Measurements from ENCODE around the gene AFAP1. TPM values are rescaled to one million over a fixed set of nuclear protein-coding genes. Genes with fewer than 3 reads are reported as not detected.
A peak's percentile ranks its signal among the peaks of the same experiment; 100 is the strongest.

AFAP1 gene
- polyA plus RNA-seq, 1 donor (not counting 4 experiments of a cell fraction or from before 2014, with no cell fraction given) = 7.6 TPM

- no peaks in the 10 kb centered on the region for H3K9me1 ChIP-seq (ENCODE audit: control insufficient read depth, extremely low read depth, insufficient read depth, low read length)
- H2AFZ ChIP-seq (ENCODE audit: control insufficient read depth, low read length) = no peak overlapping the region
- H3K4me1 ChIP-seq (ENCODE audit: control insufficient read depth, extremely low read depth, insufficient read depth, low read length) = peaks cover 29% of the 10 kb centered on the region
- FAIRE-seq (no peak), DNase-seq (ENCODE audit: low read depth, low spot score) (no peak)
- TF ChIP-seq EZH2 (IDR thresholded peaks at IDR 0.05; ENCODE audit: low read length) (no peak), CTCF (optimal IDR thresholded peaks at IDR 0.05 in 1 of 3, IDR thresholded peaks at IDR 0.05 in 1 of 3, conservative IDR thresholded peaks at IDR 0.05 in 1 of 3; ENCODE audit: extremely low read depth in 1 of 3, insufficient read depth in 2 of 3, low read length in 3 of 3) (no peak)
- H4K20me1 ChIP-seq (ENCODE audit: control insufficient read depth, extremely low read depth, insufficient read depth, low read length) = no peaks in the 10 kb centered on the region
- peaks cover 61% of the 10 kb centered on the region for H3K79me2 ChIP-seq (ENCODE audit: control insufficient read depth, insufficient read depth, low read length)
- H3K4me2 ChIP-seq (ENCODE audit: control insufficient read depth, extremely low read depth, insufficient read depth, low read depth, low read length) = peak overlapping the region; percentile 43
- H3K9ac ChIP-seq (ENCODE audit: control insufficient read depth, extremely low read depth, insufficient read depth, low read length) = no peak overlapping the region
- no peaks in the 10 kb centered on the region for H3K27me3 ChIP-seq (ENCODE audit: control insufficient read depth, extremely low read depth, insufficient read depth, low read length)
- H3K9me3 ChIP-seq (ENCODE audit: control insufficient read depth, low read depth, low read length) = no peaks in the 10 kb centered on the region
- H3K27ac ChIP-seq (ENCODE audit: control insufficient read depth, insufficient read depth, low read length) = peak overlapping the region; percentile 54
- dilution Hi-C loops (cut with MboI; ENCODE audit: extremely low pct_ligation_motif_present, low sequenced_read_pairs) = no loop called here
- H3K36me3 ChIP-seq (ENCODE audit: control insufficient read depth in 2 of 2, extremely low read depth in 1 of 2, insufficient read depth in 2 of 2, low read length in 2 of 2) = no peaks in the 10 kb centered on the region
- no peak overlapping the region for H3K4me3 ChIP-seq (ENCODE audit: control insufficient read depth in 2 of 3, extremely low read depth in 1 of 3, insufficient read depth in 2 of 3, low read depth in 1 of 3, low read length in 3 of 3)
Observed at GRCh38 chr4:7893539-7893938, 46.1 kb downstream of the AFAP1 start.

GRCh38 chr4:7892212-7893019 is 47.2 kb downstream of the AFAP1 start:
- Histone ChIP-seq H3K4me1 (ENCODE audit: control insufficient read depth, extremely low read depth, insufficient read depth, low read length) (peaks cover 29% of the 10 kb centered on the region), H3K4me3 (ENCODE audit: control insufficient read depth in 2 of 3, extremely low read depth in 1 of 3, insufficient read depth in 2 of 3, low read depth in 1 of 3, low read length in 3 of 3) (no peak overlapping the region), H3K9me3 (ENCODE audit: control insufficient read depth, low read depth, low read length) (no peaks in the 10 kb centered on the region), H3K27ac (ENCODE audit: control insufficient read depth, insufficient read depth, low read length) (no peak overlapping the region), H2AFZ (ENCODE audit: control insufficient read depth, low read length) (no peak overlapping the region), H3K4me2 (ENCODE audit: control insufficient read depth, extremely low read depth, insufficient read depth, low read depth, low read length) (no peak overlapping the region), H3K79me2 (ENCODE audit: control insufficient read depth, insufficient read depth, low read length) (peaks cover 65% of the 10 kb centered on the region), H4K20me1 (ENCODE audit: control insufficient read depth, extremely low read depth, insufficient read depth, low read length) (no peaks in the 10 kb centered on the region), H3K9me1 (ENCODE audit: control insufficient read depth, extremely low read depth, insufficient read depth, low read length) (no peaks in the 10 kb centered on the region), H3K36me3 (ENCODE audit: control insufficient read depth in 2 of 2, extremely low read depth in 1 of 2, insufficient read depth in 2 of 2, low read length in 2 of 2) (no peaks in the 10 kb centered on the region), H3K27me3 (ENCODE audit: control insufficient read depth, extremely low read depth, insufficient read depth, low read length) (no peaks in the 10 kb centered on the region), H3K9ac (ENCODE audit: control insufficient read depth, extremely low read depth, insufficient read depth, low read length) (no peak overlapping the region)
- FAIRE-seq (no peak), DNase-seq (ENCODE audit: low read depth, low spot score) (no peak)
- dilution Hi-C loops (cut with MboI; ENCODE audit: extremely low pct_ligation_motif_present, low sequenced_read_pairs) = no loop called here
- TF ChIP-seq EZH2 (IDR thresholded peaks at IDR 0.05; ENCODE audit: low read length) (no peak), CTCF (optimal IDR thresholded peaks at IDR 0.05 in 1 of 3, IDR thresholded peaks at IDR 0.05 in 1 of 3, conservative IDR thresholded peaks at IDR 0.05 in 1 of 3; ENCODE audit: extremely low read depth in 1 of 3, insufficient read depth in 2 of 3, low read length in 3 of 3) (no peak)
